SU-DHL-6 (cell line): ENCODE measurements around the gene MFSD6.

Experiments used
- CTCF ChIP-seq: fragments of 200-600 bp; sonication (generic); IDR thresholded peaks from one replicate; pipeline ENCODE4 v1.5.1; 2017; ENCODE audit warnings: antibody characterized with exemption, mild to moderate bottlenecking, low read length, moderate library complexity; ENCODE audit not compliant: insufficient read depth, poor library complexity, severe bottlenecking
- EZH2phosphoT487 ChIP-seq: fragments of 200-600 bp; sonication (generic), shearing (Covaris generic); conservative IDR thresholded peaks from 2 replicates; pipeline ENCODE4 v1.6.1; 2018; ENCODE audit warnings: mild to moderate bottlenecking, antibody characterized with exemption, low read length, moderate library complexity, mixed read lengths

GRCh38 chr2:190366248-190366753, 41.9 kb upstream of the MFSD6 start:
- TF ChIP-seq CTCF (no peak), EZH2phosphoT487 (no peak)
